Mucosa of descending colon (tissue), 3 donors: ENCODE measurements around the gene WDR36. TPM values are rescaled to one million over a fixed set of nuclear protein-coding genes. Genes with fewer than 3 reads are reported as not detected.

Experiments used
- ATAC-seq: fragments of 200-7000 bp; cut with Tn5 transposase; one replicate; pipeline ENCODE4 v1.9.1; 2020; ENCODE audit warnings: mild to moderate bottlenecking, moderate library complexity
- DNase-seq, 3 donors: peaks; one replicate each; pipeline ENCODE4 v3.0.0-alpha.2; 2020
- H3K36me3 ChIP-seq: fragments of 200-600 bp; one replicate; pipeline ENCODE4 v1.8.0; 2021; ENCODE audit warnings: low read depth, mild to moderate bottlenecking
- H3K4me1 ChIP-seq: fragments of 200-600 bp; one replicate; pipeline ENCODE4 v1.8.0; 2021; ENCODE audit warnings: low read depth, mild to moderate bottlenecking
- H3K4me3 ChIP-seq: fragments of 200-600 bp; one replicate; pipeline ENCODE4 v1.8.0; 2021; ENCODE audit warnings: mild to moderate bottlenecking
- H3K9me3 ChIP-seq: fragments of 200-600 bp; one replicate; pipeline ENCODE4 v1.8.0; 2021; ENCODE audit warnings: mild to moderate bottlenecking
- CTCF ChIP-seq: fragments of 200-600 bp; IDR thresholded peaks from one replicate; pipeline ENCODE4 v1.8.0; 2022; ENCODE audit warnings: antibody characterized with exemption, mild to moderate bottlenecking
- intact Hi-C, 2 donors: fragments of 100-400 bp; cut with DNase I in 1 of 2; cut with micrococcal nuclease in 1 of 2; formaldehyde crosslinking; loops; one replicate each; pipeline versions ENCODE4 v1.11.0 to v1.11.1; 2022; cut with DNase I, micrococcal nuclease
- total RNA-seq, 3 donors: library from RNA; stranded (reverse); fragmentation: NEBNext Ultra II Directional in 2 of 3; extraction: Animal tissue kit (Norgen Biotek cat#: 25700) in 2 of 3; gene quantifications; one replicate each; pipeline versions ENCODE4 v1.2.1 to v1.2.4, GENCODE V29; 2021 to 2023
- donor health status: DM: no; HTN: no; CAD: no; lungs with moderate emphysema.
- donor health status: DM: no; HTN: no; CAD: no.
- donor health status: DM: no; HTN: yes; CAD: no.

The WDR36 gene
- total RNA-seq, 3 donors from 2014 or later = 17.1 to 22.4 (median 17.3) TPM

- DNase-seq (no peak), ATAC-seq (no peak)
- Histone ChIP-seq H3K9me3 (no peaks in the 10 kb centered on the region), H3K4me1 (no peaks in the 10 kb centered on the region), H3K4me3 (no peak overlapping the region), H3K36me3 (no peaks in the 10 kb centered on the region)
- intact Hi-C loops = loop anchor here in 1 of 2 donors (10.0 kb wide), 1 partner anchor 117 kb away; no protein-coding TSS in a partner anchor
- TF ChIP-seq CTCF = no peak
These were observed 75.4 kb downstream of the WDR36 start for GRCh38 chr5:111167551-111167950.

- no peaks in the 10 kb centered on the region for H3K9me3 ChIP-seq
- ATAC-seq (no peak), DNase-seq (no peak)
- no peak for TF ChIP-seq CTCF
- H3K4me3 ChIP-seq = no peak overlapping the region
- no peaks in the 10 kb centered on the region for H3K36me3 ChIP-seq
- H3K4me1 ChIP-seq = no peaks in the 10 kb centered on the region
- intact Hi-C loops = loop anchor here in 1 of 2 donors (10.0 kb wide), 1 partner anchor 116 kb away; no protein-coding TSS in a partner anchor
These were observed 76.5 kb downstream of the WDR36 start for GRCh38 chr5:111168608-111169007.

GRCh38 chr5:111169269-111169668 is 77.1 kb downstream of the WDR36 start:
- no peaks in the 10 kb centered on the region for H3K36me3 ChIP-seq

GRCh38 chr5:111170279-111170678 is 78.1 kb downstream of the WDR36 start:
- DNase-seq = no peak
- TF ChIP-seq CTCF = no peak
- intact Hi-C loops = no loop called here
- no peak for ATAC-seq
- H3K4me1 ChIP-seq = no peaks in the 10 kb centered on the region
- no peaks in the 10 kb centered on the region for H3K9me3 ChIP-seq
- no peaks in the 10 kb centered on the region for H3K36me3 ChIP-seq
- H3K4me3 ChIP-seq = no peak overlapping the region

More at GRCh38 chr5:111169269-111169668, 77.1 kb downstream of the WDR36 start:
- H3K4me3 ChIP-seq = no peak overlapping the region
- TF ChIP-seq CTCF = no peak
- ATAC-seq = no peak
- no peaks in the 10 kb centered on the region for H3K9me3 ChIP-seq
- no peaks in the 10 kb centered on the region for H3K4me1 ChIP-seq
- DNase-seq = no peak
- intact Hi-C loops = loop anchor here in 1 of 2 donors (10.0 kb wide), 1 partner anchor 116 kb away; no protein-coding TSS in a partner anchor

GRCh38 chr5:111172504-111172903 is 80.4 kb downstream of the WDR36 start:
- no peaks in the 10 kb centered on the region for H3K4me1 ChIP-seq
- no peaks in the 10 kb centered on the region for H3K9me3 ChIP-seq
- TF ChIP-seq CTCF = no peak
- intact Hi-C loops = no loop called here
- H3K36me3 ChIP-seq = no peaks in the 10 kb centered on the region
- ATAC-seq (no peak), DNase-seq (peak in 1 of 3 donors; percentile 5)
- no peak overlapping the region for H3K4me3 ChIP-seq

- TF ChIP-seq CTCF = no peak
These were observed 81.3 kb downstream of the WDR36 start for GRCh38 chr5:111173476-111173875.

More at GRCh38 chr5:111173476-111173875, 81.3 kb downstream of the WDR36 start:
- Histone ChIP-seq H3K4me3 (no peak overlapping the region), H3K4me1 (no peaks in the 10 kb centered on the region), H3K9me3 (no peaks in the 10 kb centered on the region), H3K36me3 (no peaks in the 10 kb centered on the region)
- no peak for ATAC-seq
- DNase-seq = no peak
- intact Hi-C loops = no loop called here
